Suppressor macrophage treated with lipopolysaccharide for 1 hour (primary cell): Measurements from ENCODE around the gene PGBD5.
A peak's percentile ranks its signal among the peaks of the same experiment; 100 is the strongest.

Experiments
- DNase-seq, 3 donors: peaks; one replicate each; pipeline ENCODE4 v3.0.0-alpha.2; 2020 to 2022

The PGBD5 gene

GRCh38 chr1:230345139-230345885, 80.8 kb downstream of the PGBD5 start:
- DNase-seq, result peak; percentile 20 to 31 (median 30)

- DNase-seq, result no peak
Observed at GRCh38 chr1:230342699-230343098, 83.4 kb downstream of the PGBD5 start.

GRCh38 chr1:230342019-230342418, 84.1 kb downstream of the PGBD5 start:
- DNase-seq, result no peak

GRCh38 chr1:230341162-230341546, 85.0 kb downstream of the PGBD5 start:
- no peak for DNase-seq

- DNase-seq, result no peak
Observed at GRCh38 chr1:230340526-230341161, 85.5 kb downstream of the PGBD5 start.

- no peak for DNase-seq
Observed at GRCh38 chr1:230339033-230339432, 87.1 kb downstream of the PGBD5 start.

- peak; percentile 27 to 40 (median 31) for DNase-seq
Observed at GRCh38 chr1:230337266-230337665, 88.9 kb downstream of the PGBD5 start.

- no peak for DNase-seq
Observed at GRCh38 chr1:230335861-230336522, 90.1 kb downstream of the PGBD5 start.

- DNase-seq, result no peak
Observed at GRCh38 chr1:230334447-230334837, 91.7 kb downstream of the PGBD5 start.

- DNase-seq, result no peak
Observed at GRCh38 chr1:230333590-230334446, 92.3 kb downstream of the PGBD5 start.

- DNase-seq, result no peak
Observed at GRCh38 chr1:230332575-230333066, 93.5 kb downstream of the PGBD5 start.

- no peak for DNase-seq
Observed at GRCh38 chr1:230332061-230332460, 94.1 kb downstream of the PGBD5 start.

- DNase-seq, result no peak
Observed at GRCh38 chr1:230330157-230330556, 96.0 kb downstream of the PGBD5 start.

GRCh38 chr1:230328342-230329015, 97.7 kb downstream of the PGBD5 start:
- peak; percentile 56 to 61 (median 58) for DNase-seq

- peak; percentile 35 to 54 (median 45) for DNase-seq
Observed at GRCh38 chr1:230327892-230328284, 98.2 kb downstream of the PGBD5 start.

- DNase-seq, result no peak
Observed at GRCh38 chr1:230326971-230327891, 98.9 kb downstream of the PGBD5 start.

GRCh38 chr1:230323686-230324085, 102.4 kb downstream of the PGBD5 start:
- DNase-seq, result no peak

GRCh38 chr1:230322967-230323547, 103.1 kb downstream of the PGBD5 start:
- no peak for DNase-seq

- DNase-seq, result no peak
Observed at GRCh38 chr1:230322421-230322756, 103.7 kb downstream of the PGBD5 start.

GRCh38 chr1:230321741-230322420, 104.3 kb downstream of the PGBD5 start:
- no peak for DNase-seq
